Medulla oblongata (tissue), 1 donor: ENCODE measurements around the gene ABI1.

Experiments used
- DNase-seq: peaks from one replicate; pipeline ENCODE4 v3.0.0-alpha.2; 2015; ENCODE audit errors: extremely low spot score

The ABI1 gene

GRCh38 chr10:26854524-26854923, 6.2 kb downstream of the ABI1 start:
- no peak for DNase-seq

- no peak for DNase-seq
These were observed 16.3 kb downstream of the ABI1 start for GRCh38 chr10:26844396-26844975.

- no peak for DNase-seq
These were observed 17.0 kb downstream of the ABI1 start for GRCh38 chr10:26843736-26844135.

DNA sequence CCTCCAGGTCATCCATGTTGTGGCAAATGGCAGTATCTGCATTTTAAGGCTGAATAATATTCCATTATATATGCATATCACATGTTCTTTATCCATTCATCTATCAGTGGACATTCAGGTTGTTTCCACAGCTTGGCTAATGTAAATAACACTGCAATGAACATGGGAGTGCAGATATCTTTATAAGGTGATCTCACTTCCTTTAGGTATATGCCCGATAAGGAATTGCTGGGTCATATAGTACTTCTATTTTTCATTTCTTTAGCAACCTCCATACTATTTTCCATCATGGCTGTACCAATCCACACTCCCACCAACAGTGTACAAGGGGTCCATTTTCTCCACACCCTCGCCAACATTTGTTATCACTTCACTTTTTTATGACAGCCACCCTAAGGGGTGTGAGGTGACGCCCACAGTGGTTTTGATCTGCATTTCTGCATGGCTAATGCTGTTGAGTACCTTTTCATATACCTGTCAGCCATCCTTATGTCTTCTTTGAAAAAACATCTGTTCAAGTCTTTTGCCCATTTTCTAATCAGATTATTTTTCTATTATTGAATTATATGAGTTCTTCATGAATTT, 18.9 kb downstream of the ABI1 start:
- DNase-seq, result no peak

DNA sequence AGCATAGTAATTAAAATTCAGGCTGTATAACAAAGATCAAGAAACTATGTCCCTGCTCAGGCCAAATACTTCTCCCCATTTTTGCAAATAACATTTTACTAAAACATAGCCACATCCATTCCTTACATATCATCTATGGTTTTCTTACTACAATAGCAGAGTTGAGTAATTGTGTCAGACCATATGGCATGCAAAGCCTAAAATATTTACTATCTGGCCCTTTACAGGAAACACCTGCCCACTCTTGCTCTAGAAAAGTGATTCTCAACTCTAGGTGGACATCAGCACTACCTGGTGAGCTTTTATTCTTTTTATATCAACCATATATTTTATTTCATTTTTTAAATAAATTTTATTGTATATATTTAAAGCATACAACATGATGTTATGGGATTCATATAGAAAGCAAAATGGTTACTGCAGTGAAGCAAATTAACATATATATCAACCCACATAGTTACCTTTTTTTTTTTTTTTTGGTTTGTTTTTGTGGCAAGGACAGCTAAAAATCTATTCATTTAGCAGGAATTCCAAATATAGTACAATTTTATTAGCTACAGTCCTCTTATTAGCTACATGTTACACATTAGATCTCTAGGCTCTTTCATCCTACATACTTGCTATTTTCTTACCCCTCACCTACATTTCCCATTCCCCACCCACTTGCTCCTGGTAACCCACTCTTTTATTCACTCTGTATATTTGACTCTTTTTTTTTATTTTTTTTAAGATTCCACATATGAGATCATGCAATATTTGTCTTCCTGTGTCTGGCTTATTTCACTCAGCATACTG, 19.6 kb downstream of the ABI1 start:
- no peak for DNase-seq

DNA sequence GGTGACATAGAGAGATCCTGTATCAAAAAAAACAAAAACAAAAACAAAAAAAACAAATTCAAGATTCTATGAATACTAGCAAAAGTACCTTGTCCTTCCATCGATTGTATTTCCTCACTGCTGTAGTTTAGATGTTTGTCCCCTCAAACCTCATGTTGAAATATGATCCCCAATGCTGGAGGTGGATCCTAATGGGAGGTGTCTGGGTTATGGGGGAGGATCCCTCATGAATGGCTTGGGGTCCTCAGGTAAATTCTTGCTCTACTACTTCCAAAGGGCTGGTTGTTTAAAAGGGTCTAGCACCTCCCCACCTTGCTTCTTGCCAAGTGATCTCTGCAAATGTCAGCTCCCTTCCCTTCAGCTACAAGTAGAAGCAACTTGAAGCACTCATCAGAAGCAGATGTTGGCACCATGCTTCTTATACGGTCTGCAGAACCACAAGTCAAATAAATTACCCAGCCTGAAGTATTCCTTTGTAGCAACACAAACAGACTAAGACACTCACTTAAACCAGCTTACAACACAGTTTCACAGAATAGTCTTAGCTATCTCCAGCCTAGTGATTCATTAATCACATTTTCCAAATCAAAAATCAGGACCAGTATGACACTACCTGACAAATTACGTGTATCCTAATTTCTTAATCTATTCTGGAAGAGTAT, 20.7 kb downstream of the ABI1 start:
- DNase-seq, result no peak

GRCh38 chr10:26837139-26837538, 23.6 kb downstream of the ABI1 start:
- DNase-seq, result no peak

- no peak for DNase-seq
These were observed 25.7 kb downstream of the ABI1 start for GRCh38 chr10:26835025-26835424.

GRCh38 chr10:26832960-26833359, 27.8 kb downstream of the ABI1 start:
- no peak for DNase-seq

GRCh38 chr10:26831936-26832335, 28.8 kb downstream of the ABI1 start:
- DNase-seq, result no peak

GRCh38 chr10:26829810-26830515, 30.8 kb downstream of the ABI1 start:
- peak; percentile 38 for DNase-seq

DNA sequence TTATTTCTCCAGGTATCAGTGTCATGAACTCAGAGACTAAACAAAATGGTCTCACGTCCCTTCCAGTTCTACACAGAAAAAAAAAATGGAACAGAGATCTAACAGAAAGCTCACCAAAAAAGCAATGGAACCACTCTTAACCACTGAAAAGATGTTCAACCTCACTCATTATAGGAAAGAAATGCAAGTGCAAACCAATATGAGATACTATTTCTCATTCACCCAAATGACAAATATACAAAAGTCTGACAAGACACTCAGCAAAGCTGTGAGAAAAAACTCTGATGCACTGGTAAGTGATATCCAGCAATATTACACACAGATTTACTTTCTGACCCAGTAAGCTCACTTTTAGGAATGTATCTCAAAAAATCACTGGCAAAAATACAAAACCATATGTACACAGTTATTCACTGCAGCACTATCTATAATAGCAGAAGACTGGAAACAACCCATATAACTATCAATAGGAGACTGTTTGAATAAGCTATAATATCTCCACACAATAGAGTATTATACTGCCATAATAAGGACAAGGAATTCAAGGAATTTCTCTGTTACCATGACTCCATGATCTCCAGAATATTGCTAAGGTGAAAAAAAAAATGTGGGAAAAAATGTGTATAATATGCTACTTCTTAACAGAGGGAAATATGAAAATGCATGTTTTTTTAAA, 36.6 kb downstream of the ABI1 start:
- DNase-seq, result no peak

DNA sequence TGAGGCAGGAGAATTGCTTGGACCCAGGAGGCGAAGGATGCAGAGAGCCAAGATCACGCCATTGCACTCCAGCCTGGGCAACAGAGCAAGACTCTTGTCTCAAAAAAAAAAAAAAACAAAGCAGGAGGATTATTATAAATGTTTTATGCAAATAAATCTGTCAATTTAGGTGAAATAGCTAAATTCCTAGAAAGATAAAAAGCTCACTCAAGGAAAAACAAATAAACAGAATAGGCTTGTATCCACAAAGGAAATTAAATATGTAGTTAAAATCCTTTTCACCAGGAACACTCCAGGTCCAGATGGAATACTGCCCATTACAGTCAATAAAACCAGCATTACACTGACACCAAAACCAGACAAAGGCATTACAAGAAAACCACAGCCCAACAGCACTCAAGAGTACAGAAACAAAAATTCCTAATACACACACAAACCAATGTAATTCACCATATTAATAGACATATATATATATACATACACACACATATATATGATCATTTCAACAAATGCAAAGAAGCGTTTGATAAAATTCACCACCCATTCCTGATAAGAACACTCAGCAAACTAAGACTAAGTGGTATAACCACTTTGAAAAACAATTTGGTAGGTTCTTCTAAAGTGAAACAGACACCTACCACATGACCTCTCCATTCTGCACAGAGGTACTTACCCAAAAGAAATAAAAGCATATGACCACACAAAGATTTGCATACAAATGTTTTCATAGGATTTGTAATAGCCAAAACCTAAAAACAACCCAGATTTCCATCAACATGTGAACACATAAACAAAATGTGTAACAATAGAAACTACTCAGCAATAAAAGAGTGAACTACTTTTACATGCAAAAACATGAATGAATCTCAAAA, 38.8 kb downstream of the ABI1 start:
- no peak for DNase-seq

DNA sequence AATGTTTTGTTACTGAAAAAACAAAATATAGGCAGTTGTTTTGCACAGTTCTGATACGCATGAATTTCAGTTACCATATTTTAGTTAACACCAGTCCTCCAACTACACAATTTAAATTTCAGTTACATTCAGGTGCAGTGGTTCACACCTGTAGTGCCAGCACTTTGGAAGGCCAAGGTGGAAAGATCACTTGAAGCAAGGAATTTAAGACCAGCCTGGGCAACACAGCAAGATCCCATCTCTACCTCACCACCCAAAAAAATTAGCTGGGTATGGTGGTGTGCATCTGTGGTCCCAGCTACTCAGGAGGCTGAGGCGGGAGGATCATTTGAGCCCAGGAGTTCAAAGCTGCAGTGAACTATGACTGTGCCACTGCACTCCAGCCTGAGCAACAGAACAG, 45.3 kb downstream of the ABI1 start:
- no peak for DNase-seq

- DNase-seq, result no peak
These were observed 50.2 kb downstream of the ABI1 start for GRCh38 chr10:26810435-26811026.

- no peak for DNase-seq
These were observed 50.8 kb downstream of the ABI1 start for GRCh38 chr10:26809973-26810372.

- no peak for DNase-seq
These were observed 53.2 kb downstream of the ABI1 start for GRCh38 chr10:26807532-26807931.

DNA sequence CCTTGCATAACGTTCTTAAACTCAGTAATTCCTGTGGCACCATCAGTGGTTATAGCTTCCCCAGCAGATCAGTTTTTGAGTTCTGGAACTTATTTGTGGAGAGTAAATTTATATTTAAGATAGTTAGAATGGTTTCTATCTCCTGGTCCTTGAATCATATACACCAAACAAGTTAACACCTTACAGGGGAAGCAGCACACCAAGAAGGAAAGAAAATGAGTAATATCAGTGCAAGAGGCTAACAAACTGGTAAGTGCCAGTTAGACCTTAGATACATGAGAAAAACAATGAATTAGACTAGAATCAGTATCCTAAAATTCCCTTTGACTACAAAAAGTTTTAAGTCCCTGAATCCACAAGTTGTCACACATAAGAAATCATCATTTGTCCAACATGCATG, 54.2 kb downstream of the ABI1 start:
- DNase-seq, result no peak

DNA sequence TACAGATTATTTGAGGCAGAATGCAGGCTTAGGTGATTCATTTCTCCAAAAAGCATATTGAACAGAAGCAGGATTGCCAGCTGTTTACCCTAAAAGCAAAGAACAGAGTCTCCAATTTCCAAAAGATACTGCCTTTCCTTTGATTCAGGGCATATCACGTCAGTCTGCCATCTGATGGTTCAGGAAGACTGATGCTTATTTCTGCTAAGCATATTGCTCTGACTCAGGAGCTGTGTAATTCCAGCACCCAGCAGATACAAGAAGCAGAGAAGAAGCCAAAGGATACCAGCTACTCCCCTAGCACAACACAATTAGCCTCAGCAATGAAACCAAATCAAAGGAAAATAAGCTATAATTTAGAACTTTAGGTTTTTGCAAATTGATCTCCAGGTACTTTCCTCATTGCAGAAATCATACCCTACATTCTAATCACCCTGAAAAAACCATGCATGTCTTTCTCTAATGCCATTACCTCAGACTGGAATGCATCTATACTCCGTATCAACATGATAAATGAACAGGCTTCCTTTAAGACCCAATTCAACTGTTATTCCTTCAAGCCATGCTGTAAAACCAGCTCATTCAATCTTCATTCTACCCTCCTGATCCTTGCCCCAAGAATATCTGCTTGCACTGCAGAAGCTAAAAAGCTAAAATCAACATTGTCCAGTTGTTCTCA, 55.1 kb downstream of the ABI1 start:
- no peak for DNase-seq
